Liver (tissue), 9 donors: ENCODE data around the gene GNB1. TPM values are rescaled to one million over a fixed set of nuclear protein-coding genes. Genes with fewer than 3 reads are reported as not detected.
"Not testable (repeated sequence)": the region's sequence is repeated elsewhere in the genome, so short reads cannot be mapped to it uniquely, and the experiment has no call there.

Experiments used
- DNase-seq: peaks from one replicate; pipeline ENCODE4 v3.0.0-alpha.2; 2017; ENCODE audit warnings: low spot score
- H3K27ac ChIP-seq, 2 donors: one replicate each; pipeline ENCODE4 v1.7.0; 2013; ENCODE audit warnings: inconsistent platforms in 2 of 2, low read length in 2 of 2, control low read depth in 1 of 2, low read depth in 1 of 2, mild to moderate bottlenecking in 1 of 2
- H3K27me3 ChIP-seq, 4 donors: one replicate each; pipeline versions ENCODE4 v1.6.1 to v1.7.0; 2013; ENCODE audit warnings: low read length in 3 of 4, inconsistent platforms in 1 of 4, mild to moderate bottlenecking in 1 of 4, moderate library complexity in 1 of 4; ENCODE audit not compliant: control insufficient read depth in 4 of 4, insufficient read depth in 4 of 4
- H3K36me3 ChIP-seq, 4 donors: one replicate each; pipeline versions ENCODE4 v1.6.1 to v1.7.0; 2013; ENCODE audit warnings: low read length in 3 of 4, mild to moderate bottlenecking in 3 of 4, low read depth in 1 of 4, moderate library complexity in 1 of 4; ENCODE audit not compliant: control insufficient read depth in 4 of 4, insufficient read depth in 3 of 4
- H3K4me1 ChIP-seq, 4 donors: one replicate each; pipeline versions ENCODE4 v1.6.1 to v1.7.0; 2013; ENCODE audit warnings: low read length in 3 of 4, mild to moderate bottlenecking in 3 of 4, moderate library complexity in 1 of 4; ENCODE audit not compliant: control insufficient read depth in 4 of 4, insufficient read depth in 4 of 4
- H3K4me3 ChIP-seq, 3 donors: one replicate each; pipeline versions ENCODE4 v1.6.1 to v1.7.0; 2013; ENCODE audit warnings: low read length in 3 of 3, control low read depth in 1 of 3, low read depth in 1 of 3, mild to moderate bottlenecking in 1 of 3
- H3K9ac ChIP-seq, 2 donors: one replicate each; pipeline ENCODE4 v1.7.0; 2013; ENCODE audit warnings: low read length in 2 of 2, mild to moderate bottlenecking in 2 of 2, moderate library complexity in 2 of 2, control low read depth in 1 of 2, low read depth in 1 of 2
- H3K9me3 ChIP-seq, 4 donors: one replicate each; pipeline versions ENCODE4 v1.6.1 to v1.7.0; 2013; ENCODE audit warnings: low read length in 3 of 4; ENCODE audit not compliant: control insufficient read depth in 4 of 4
- WGBS: extraction: QIAGEN DNeasy Blood & Tissue Kit; methylation state at CpG from one replicate; pipeline ENCODE4 v1.1.7; 2013; 5-methylcytosine and 5-hydroxymethylcytosine counted together
- polyA plus RNA-seq, 2 donors: library from polyadenylated mRNA; stranded (reverse) in 1 of 2; unstranded in 1 of 2; fragments of 200-250 nt in 1 of 2; fragments of >200 nt in 1 of 2; fragmentation: Nextera tagmentation in 1 of 2; extraction: Ambion mirVana in 1 of 2; gene quantifications; one replicate each; pipeline versions ENCODE4 v1.2.1 to v1.2.3, GENCODE V29; 2013 to 2015
- total RNA-seq, 2 donors: library from RNA; depleted of rRNA; stranded (reverse); fragments of >200 nt; gene quantifications; one replicate each; pipeline ENCODE4 v1.2.3, GENCODE V29; 2014
- donor health status: healthy.
- donor health status: healthy.
- donor health status: healthy.
- donor health status: healthy.
- donor health status: healthy.

Gene GNB1
- total and polyA plus RNA-seq, 4 donors, result 22.3 to 68.5 (median 52.7) TPM

- 96% methylated on average over 33 of the region's 44 CpGs for WGBS
- not testable (repeated sequence) for H3K4me1 ChIP-seq, DNase-seq, H3K27me3 ChIP-seq, H3K27ac ChIP-seq, H3K4me3 ChIP-seq, H3K36me3 ChIP-seq, H3K9ac ChIP-seq, H3K9me3 ChIP-seq
These were observed 153.0 kb downstream of the GNB1 start for GRCh38 chr1:1737675-1738590.

Other genes with a start within 250 kb of the GNB1 start
- gene CDK11B, start 232.1 kb downstream of the GNB1 start, total RNA-seq, result 1 to 10 TPM; 5.1 to 6.9 TPM
- gene CDK11B, start 232.1 kb downstream of the GNB1 start, polyA plus RNA-seq, result 10 to 100 TPM in 1 of 2 donors, 1 to 10 TPM in 1; 8.0 to 12.2 TPM
- 10 to 100 TPM; 13.4 to 19.3 TPM for gene SLC35E2B, start 198.3 kb downstream of the GNB1 start, total RNA-seq
- gene SLC35E2B, start 198.3 kb downstream of the GNB1 start, polyA plus RNA-seq, result 10 to 100 TPM; 11.1 to 11.7 TPM
- gene CDK11A, start 166.7 kb downstream of the GNB1 start, total RNA-seq, result 10 to 100 TPM; 13.8 to 17.0 TPM
- 10 to 100 TPM; 13.7 to 14.1 TPM for gene CDK11A, start 166.7 kb downstream of the GNB1 start, polyA plus RNA-seq
- gene NADK, start 112.6 kb downstream of the GNB1 start, total RNA-seq, result 100 to 1,000 TPM in 1 of 2 donors, 10 to 100 TPM in 1; 39.2 to 105 TPM
- 10 to 100 TPM; 77.9 to 89.4 TPM for gene NADK, start 112.6 kb downstream of the GNB1 start, polyA plus RNA-seq
- under 1 TPM; 0.47 to 0.67 TPM for gene CALML6, start 24.2 kb upstream of the GNB1 start, total RNA-seq
- gene CALML6, start 24.2 kb upstream of the GNB1 start, polyA plus RNA-seq, result under 1 TPM in 1 of 2 donors, not detected in 1; 0.15 TPM
- 1 to 10 TPM; 2.6 to 2.7 TPM for gene TMEM52, start 28.2 kb upstream of the GNB1 start, total RNA-seq
- 10 to 100 TPM in 1 of 2 donors, 1 to 10 TPM in 1; 3.2 to 13.1 TPM for gene TMEM52, start 28.2 kb upstream of the GNB1 start, polyA plus RNA-seq
- under 1 TPM in 1 of 2 donors, not detected in 1; under 0.01 TPM for gene CFAP74, start 112.7 kb upstream of the GNB1 start, total RNA-seq
- under 1 TPM in 1 of 2 donors, not detected in 1; 0.31 TPM for gene CFAP74, start 112.7 kb upstream of the GNB1 start, polyA plus RNA-seq
- gene GABRD, start 128.3 kb upstream of the GNB1 start, total RNA-seq, result not detected
- under 1 TPM in 1 of 2 donors, not detected in 1; 0.29 TPM for gene GABRD, start 128.3 kb upstream of the GNB1 start, polyA plus RNA-seq
- 1 to 10 TPM; 7.6 to 9.3 TPM for gene PRKCZ, start 159.3 kb upstream of the GNB1 start, total RNA-seq
- gene PRKCZ, start 159.3 kb upstream of the GNB1 start, polyA plus RNA-seq, result 1 to 10 TPM; 4.8 to 9.9 TPM